ENCODE data around the gene DNAJC5G. TPM values are rescaled to one million over a fixed set of nuclear protein-coding genes. Genes with fewer than 3 reads are reported as not detected.
"Not testable (repeated sequence)": the region's sequence is repeated elsewhere in the genome, so short reads cannot be mapped to it uniquely, and the experiment has no call there.

DNAJC5G gene
- total RNA-seq, 5 donors from 2014 or later (not counting 1 experiment from before 2014, with no cell fraction given), result not detected

DNA sequence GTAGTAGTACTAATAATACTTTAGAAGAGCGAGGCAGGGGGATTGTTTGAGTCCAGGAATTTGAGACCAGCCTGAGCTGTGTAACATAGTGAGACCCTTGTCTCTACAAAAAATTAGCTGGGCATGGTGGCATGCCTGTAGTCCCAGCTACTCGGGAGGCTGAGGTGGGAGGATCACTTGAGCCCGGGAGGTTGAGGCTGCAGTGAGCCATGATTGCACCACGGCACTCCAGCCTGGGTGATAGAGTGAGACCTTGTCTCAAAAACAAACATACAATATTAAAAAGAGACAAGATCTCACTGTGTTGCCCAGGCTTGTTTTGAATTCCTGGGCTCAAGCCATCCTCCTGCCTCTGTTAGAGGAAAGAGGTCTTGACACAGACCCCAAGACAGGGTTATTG is 25.4 kb downstream of the DNAJC5G start:
- H3K4me1 ChIP-seq (ENCODE audit: control insufficient read depth in 1 of 2, extremely low read depth in 1 of 2, insufficient read depth in 2 of 2, low read length in 2 of 2); H3K36me3 ChIP-seq (ENCODE audit: control insufficient read depth in 2 of 2, extremely low read depth in 1 of 2, insufficient read depth in 1 of 2, low read length in 1 of 2); H3K36me3 Mint-ChIP-seq; H3K27ac Mint-ChIP-seq; H3K4me3 ChIP-seq (ENCODE audit: control insufficient read depth in 1 of 2, extremely low read depth in 1 of 2, low read length in 1 of 2); H3K4me1 Mint-ChIP-seq; DNase-seq; CTCF ChIA-PET; H3K9me3 Mint-ChIP-seq; ATAC-seq (replicated peaks in 1 of 4); H3K27ac ChIP-seq (ENCODE audit: low read length); H3K4me3 Mint-ChIP-seq; H3K9me3 ChIP-seq: not testable (repeated sequence)
- peaks cover 0 to 24% of the 10 kb centered on the region in 2 experiments for H3K27me3 ChIP-seq (replicated peaks in 1 of 2; ENCODE audit: control insufficient read depth in 2 of 2, extremely low read depth in 1 of 2, insufficient read depth in 2 of 2, low read length in 1 of 2)
- POLR2A ChIA-PET, result interaction anchor here in 1 of 2 donors (0.5 to 0.6 kb wide), 2 partner anchors 31 to 269 kb away, joined by 3 to 7 read pairs; no protein-coding TSS in a partner anchor
- no CpG with 5 or more reads among the region's 4 CpGs for WGBS (ENCODE audit: insufficient coverage)
- H3K27me3 Mint-ChIP-seq, result peaks cover 22 to 26% of the 10 kb centered on the region in 2 donors

DNA sequence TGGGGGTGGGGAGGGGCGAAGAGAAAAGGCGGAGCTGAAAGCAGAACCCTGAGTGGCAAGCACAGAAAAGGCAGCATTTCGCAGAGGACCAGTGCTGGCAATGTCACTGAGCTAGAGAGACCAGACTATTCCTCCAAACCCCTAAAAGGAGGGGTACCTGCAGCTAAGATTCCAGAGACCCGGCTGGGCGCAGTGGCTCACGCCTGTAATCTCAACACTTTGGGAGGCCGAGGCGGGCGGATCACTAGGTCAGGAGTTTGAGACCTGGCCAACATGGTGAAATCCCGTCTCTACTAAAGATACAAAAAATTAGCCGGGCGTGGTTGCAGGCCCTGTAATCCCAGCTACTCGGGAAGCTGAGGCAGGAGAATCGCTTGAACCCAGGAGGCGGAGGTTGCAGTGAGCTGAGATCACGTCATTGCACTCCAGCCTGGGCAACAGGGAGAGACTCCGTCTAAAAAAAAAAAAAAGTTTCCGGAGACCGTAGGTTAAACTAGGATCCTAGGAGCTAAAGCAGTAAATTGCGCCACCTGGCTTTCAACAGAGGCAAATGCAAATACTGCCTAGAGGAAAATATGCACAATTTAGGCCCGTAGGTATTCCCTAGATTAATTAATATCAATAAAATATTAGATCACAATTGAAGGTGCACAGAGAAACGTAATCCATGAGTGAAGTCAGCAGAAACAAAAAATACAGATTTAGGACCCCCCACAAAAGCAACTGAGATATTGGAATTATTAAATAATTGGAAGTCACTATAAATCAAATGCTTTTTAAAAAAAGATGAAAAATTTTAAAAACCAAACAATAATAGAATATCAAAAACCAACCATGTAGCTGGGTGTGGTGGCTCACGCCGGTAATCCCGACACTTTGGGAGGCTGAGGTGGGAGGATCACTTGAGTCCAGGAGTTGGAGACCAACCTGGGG is 28.1 kb downstream of the DNAJC5G start:
- Mint-ChIP-seq H3K4me1 (peaks cover 6 to 13% (median 6%) of the 10 kb centered on the region in 3 donors), H3K4me3 (peak overlapping the region; percentile 64 to 72 (median 68)), H3K27ac (peak overlapping the region in 1 of 2 donors; percentile 71), H3K27me3 (peaks cover 18 to 35% of the 10 kb centered on the region in 2 donors), H3K9me3 (no peaks in the 10 kb centered on the region), H3K36me3 (no peaks in the 10 kb centered on the region)
- no peaks in the 10 kb centered on the region for H3K36me3 ChIP-seq (ENCODE audit: control insufficient read depth in 2 of 2, extremely low read depth in 1 of 2, insufficient read depth in 1 of 2, low read length in 1 of 2)
- peaks cover 2 to 42% of the 10 kb centered on the region in 2 experiments for H3K27me3 ChIP-seq (replicated peaks in 1 of 2; ENCODE audit: control insufficient read depth in 2 of 2, extremely low read depth in 1 of 2, insufficient read depth in 2 of 2, low read length in 1 of 2)
- WGBS (ENCODE audit: insufficient coverage), result 38% methylated on average over 16 of the region's 25 CpGs
- H3K27ac ChIP-seq (ENCODE audit: low read length), result no peak overlapping the region
- ATAC-seq (replicated peaks in 1 of 4), result peak; percentile 56 to 76 (median 60)
- peak in 25 of 35 experiments; percentile 13 to 73 (median 28) for DNase-seq
- H3K9me3 ChIP-seq, result no peaks in the 10 kb centered on the region
- H3K4me1 ChIP-seq (ENCODE audit: control insufficient read depth in 1 of 2, extremely low read depth in 1 of 2, insufficient read depth in 2 of 2, low read length in 2 of 2), result peaks cover 0 to 22% of the 10 kb centered on the region in 2 experiments
- ChIA-PET POLR2A (interaction anchor here (0.6 to 0.7 kb wide), 5 partner anchors 68 to 624 kb away, joined by 3 to 5 read pairs (median 3); no protein-coding TSS in a partner anchor), CTCF (interaction anchor here (0.6 to 2.1 kb wide), 29 partner anchors 8 to 1388 kb away, joined by 3 to 12 read pairs (median 3); partner anchors contain the start of genes ABHD1 (in 1 of the 2) and GTF3C2 (in 1 of the 2))
- H3K4me3 ChIP-seq (ENCODE audit: control insufficient read depth in 1 of 2, extremely low read depth in 1 of 2, low read length in 1 of 2), result peak overlapping the region; percentile 33 to 46

DNA sequence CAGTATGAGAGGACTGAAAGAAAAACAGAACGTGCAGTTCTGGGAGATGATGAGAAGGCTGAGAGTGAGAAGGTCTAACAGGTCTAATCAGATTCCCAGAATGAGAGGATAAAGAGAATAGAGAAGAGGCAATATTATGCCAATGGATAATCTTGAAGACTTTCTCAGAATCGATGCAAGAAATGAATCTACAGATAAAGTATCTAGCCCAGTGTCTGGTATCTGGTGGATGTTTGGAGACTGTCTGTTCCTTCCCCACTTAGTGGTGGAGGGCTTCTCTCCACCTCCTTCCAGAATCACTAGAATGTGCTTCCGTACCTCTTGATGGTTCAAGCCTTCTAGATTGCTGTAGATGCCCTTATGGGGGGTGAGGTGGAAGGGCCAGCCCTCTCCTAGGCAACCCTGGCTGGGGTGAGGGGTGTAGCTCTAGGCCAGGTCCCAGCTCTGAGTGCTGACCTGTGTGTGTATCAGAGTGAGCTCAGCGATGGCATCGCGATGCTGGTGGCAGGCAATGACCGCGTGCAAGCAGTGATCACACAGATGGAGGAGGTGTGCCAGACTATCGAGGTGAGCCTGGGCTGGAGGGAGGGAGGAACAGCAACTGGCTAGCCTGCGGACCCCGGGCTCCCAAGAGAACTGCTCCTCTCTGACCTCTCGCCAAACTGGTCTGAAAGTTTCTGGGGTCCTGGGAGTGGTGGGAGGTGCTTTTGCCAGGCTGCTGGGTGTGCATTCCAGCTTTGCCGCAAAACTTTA is 29.4 kb downstream of the DNAJC5G start:
- H3K27me3 Mint-ChIP-seq, result peaks cover 14 to 25% of the 10 kb centered on the region in 2 donors
- H3K36me3 Mint-ChIP-seq, result peaks cover 5% of the 10 kb centered on the region
- CTCF ChIA-PET, result interaction anchor here in 1 of 2 donors (0.6 to 1.1 kb wide), 3 partner anchors 189 to 341 kb away, joined by 3 read pairs; no protein-coding TSS in a partner anchor
- WGBS (ENCODE audit: insufficient coverage), result 92% methylated on average over 9 of the region's 13 CpGs
- no peak overlapping the region for H3K27ac Mint-ChIP-seq
- H3K4me1 Mint-ChIP-seq, result peaks cover 6 to 15% (median 7%) of the 10 kb centered on the region in 3 donors
- no peak overlapping the region for H3K4me3 ChIP-seq (ENCODE audit: control insufficient read depth in 1 of 2, extremely low read depth in 1 of 2, low read length in 1 of 2)
- peaks cover 2 to 39% of the 10 kb centered on the region in 2 experiments for H3K27me3 ChIP-seq (replicated peaks in 1 of 2; ENCODE audit: control insufficient read depth in 2 of 2, extremely low read depth in 1 of 2, insufficient read depth in 2 of 2, low read length in 1 of 2)
- H3K9me3 Mint-ChIP-seq, result no peaks in the 10 kb centered on the region
- H3K4me3 Mint-ChIP-seq, result no peak overlapping the region
- H3K27ac ChIP-seq (ENCODE audit: low read length), result no peak overlapping the region
- no peak for DNase-seq
- H3K9me3 ChIP-seq, result no peaks in the 10 kb centered on the region
- H3K4me1 ChIP-seq (ENCODE audit: control insufficient read depth in 1 of 2, extremely low read depth in 1 of 2, insufficient read depth in 2 of 2, low read length in 2 of 2), result peaks cover 0 to 22% of the 10 kb centered on the region in 2 experiments
- ATAC-seq (replicated peaks in 1 of 4), result no peak
- POLR2A ChIA-PET, result no interaction called here
- peaks cover 0 to under 1% of the 10 kb centered on the region in 2 donors for H3K36me3 ChIP-seq (ENCODE audit: control insufficient read depth in 2 of 2, extremely low read depth in 1 of 2, insufficient read depth in 1 of 2, low read length in 1 of 2)

DNA sequence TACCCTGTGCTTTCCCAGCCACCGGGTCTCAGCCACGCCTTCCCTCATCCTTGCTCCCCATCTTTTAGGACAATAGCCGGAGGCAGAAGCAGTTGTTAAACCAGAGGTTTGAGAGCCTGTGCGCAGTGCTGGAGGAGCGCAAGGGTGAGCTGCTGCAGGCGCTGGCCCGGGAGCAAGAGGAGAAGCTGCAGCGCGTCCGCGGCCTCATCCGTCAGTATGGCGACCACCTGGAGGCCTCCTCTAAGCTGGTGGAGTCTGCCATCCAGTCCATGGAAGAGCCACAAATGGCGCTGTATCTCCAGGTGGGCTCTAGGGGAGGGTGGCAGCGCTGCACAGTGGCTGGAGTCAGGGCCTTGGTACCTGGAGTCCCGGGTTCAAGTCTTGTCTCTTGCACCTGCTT is 30.3 kb downstream of the DNAJC5G start:
- peaks cover 14 to 25% of the 10 kb centered on the region in 2 donors for H3K27me3 Mint-ChIP-seq
- ChIA-PET CTCF (interaction anchor here in 1 of 2 donors (1.1 kb wide), 1 partner anchor 342 kb away, joined by 3 read pairs; no protein-coding TSS in a partner anchor), POLR2A (no interaction called here)
- no peaks in the 10 kb centered on the region for H3K9me3 Mint-ChIP-seq
- Histone ChIP-seq H3K27me3 (replicated peaks in 1 of 2; ENCODE audit: control insufficient read depth in 2 of 2, extremely low read depth in 1 of 2, insufficient read depth in 2 of 2, low read length in 1 of 2) (peaks cover 2 to 39% of the 10 kb centered on the region in 2 experiments), H3K4me3 (ENCODE audit: control insufficient read depth in 1 of 2, extremely low read depth in 1 of 2, low read length in 1 of 2) (no peak overlapping the region), H3K4me1 (ENCODE audit: control insufficient read depth in 1 of 2, extremely low read depth in 1 of 2, insufficient read depth in 2 of 2, low read length in 2 of 2) (peaks cover 0 to 22% of the 10 kb centered on the region in 2 experiments), H3K9me3 (no peaks in the 10 kb centered on the region), H3K27ac (ENCODE audit: low read length) (no peak overlapping the region), H3K36me3 (ENCODE audit: control insufficient read depth in 2 of 2, extremely low read depth in 1 of 2, insufficient read depth in 1 of 2, low read length in 1 of 2) (peaks cover 0 to 4% of the 10 kb centered on the region in 2 donors)
- H3K4me1 Mint-ChIP-seq, result peaks cover 6 to 15% (median 7%) of the 10 kb centered on the region in 3 donors
- 98% methylated on average over 15 of the region's 16 CpGs for WGBS (ENCODE audit: insufficient coverage)
- no peak overlapping the region for H3K27ac Mint-ChIP-seq
- H3K36me3 Mint-ChIP-seq, result peaks cover 7% of the 10 kb centered on the region
- no peak for ATAC-seq (replicated peaks in 1 of 4)
- DNase-seq, result no peak
- H3K4me3 Mint-ChIP-seq, result peak overlapping the region in 1 of 3 donors; percentile 71

DNA sequence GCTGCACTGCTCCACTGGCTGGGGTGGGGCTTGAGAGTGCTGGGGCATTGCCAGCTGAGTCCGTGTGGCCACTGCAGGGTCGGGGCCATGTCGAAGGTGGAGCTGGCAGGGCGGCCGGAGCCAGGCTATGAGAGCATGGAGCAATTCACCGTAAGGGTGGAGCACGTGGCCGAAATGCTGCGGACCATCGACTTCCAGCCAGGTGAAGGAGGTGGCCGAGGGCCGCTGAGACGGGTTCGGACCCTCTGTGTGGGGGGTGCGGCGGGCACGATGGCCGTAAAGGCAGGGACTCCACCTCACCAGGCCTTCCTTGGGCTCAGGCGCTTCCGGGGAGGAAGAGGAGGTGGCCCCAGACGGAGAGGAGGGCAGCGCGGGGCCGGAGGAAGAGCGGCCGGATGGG is 30.9 kb downstream of the DNAJC5G start:
- Mint-ChIP-seq H3K36me3 (peaks cover 8% of the 10 kb centered on the region), H3K27ac (no peak overlapping the region), H3K9me3 (no peaks in the 10 kb centered on the region), H3K4me1 (peaks cover 6 to 15% (median 7%) of the 10 kb centered on the region in 3 donors), H3K27me3 (peaks cover 14 to 25% of the 10 kb centered on the region in 2 donors), H3K4me3 (peak overlapping the region in 1 of 3 donors; percentile 71)
- no peaks in the 10 kb centered on the region for H3K9me3 ChIP-seq
- POLR2A ChIA-PET, result no interaction called here
- H3K36me3 ChIP-seq (ENCODE audit: control insufficient read depth in 2 of 2, extremely low read depth in 1 of 2, insufficient read depth in 1 of 2, low read length in 1 of 2), result peaks cover under 1 to 8% of the 10 kb centered on the region in 2 donors
- ATAC-seq (replicated peaks in 1 of 4), result peak in 1 of 4 experiments; percentile 6
- 46% methylated on average over 26 of the region's 26 CpGs for WGBS (ENCODE audit: insufficient coverage)
- H3K4me1 ChIP-seq (ENCODE audit: control insufficient read depth in 1 of 2, extremely low read depth in 1 of 2, insufficient read depth in 2 of 2, low read length in 2 of 2), result peaks cover 0 to 22% of the 10 kb centered on the region in 2 experiments
- H3K27me3 ChIP-seq (replicated peaks in 1 of 2; ENCODE audit: control insufficient read depth in 2 of 2, extremely low read depth in 1 of 2, insufficient read depth in 2 of 2, low read length in 1 of 2), result peaks cover 2 to 39% of the 10 kb centered on the region in 2 experiments
- no peak overlapping the region for H3K27ac ChIP-seq (ENCODE audit: low read length)
- CTCF ChIA-PET, result no interaction called here
- DNase-seq, result no peak
- H3K4me3 ChIP-seq (ENCODE audit: control insufficient read depth in 1 of 2, extremely low read depth in 1 of 2, low read length in 1 of 2), result peak overlapping the region in 1 of 2 donors; percentile 32

Measured in T-cell (primary cell).